H1 (cell line): ENCODE data around the gene C5orf24. TPM values are rescaled to one million over a fixed set of nuclear protein-coding genes. Genes with fewer than 3 reads are reported as not detected.

Experiments used
- CTCF ChIA-PET: fragments of 300-600 bp; sonication (Branson Sonifier 250); formaldehyde crosslinking; loops from one replicate; lab custom pipeline; 2021; ENCODE audit not compliant: partially characterized antibody; lab: Charles Lee
- POLR2A ChIA-PET: fragments of 300-600 bp; sonication (Branson Sonifier 250); formaldehyde crosslinking; loops from one replicate; lab custom pipeline; 2021; ENCODE audit warnings: inconsistent platforms; ENCODE audit not compliant: partially characterized antibody; lab: Charles Lee
- DNase-seq, 2 experiments: peaks; one replicate each; pipeline versions ENCODE4 v3.0.0 to v3.0.0-alpha.2; 2010 to 2022; ENCODE audit warnings: low spot score in 2 of 2, low read depth in 1 of 2, mixed read lengths in 1 of 2
- FAIRE-seq: peaks from 2 replicates; lab custom pipeline; 2011; peaks lifted over from hg19 to GRCh38; lab: Jason Lieb, UNC
- H2AFZ ChIP-seq: 2 replicates; pipeline ENCODE4 v1.8.1; 2012; ENCODE audit warnings: low read length, inconsistent platforms
- H2AK5ac ChIP-seq: 2 replicates; pipeline ENCODE4 v1.6.1; 2013; ENCODE audit warnings: low read depth, low read length
- H2BK120ac ChIP-seq: replicated peaks from 2 replicates; pipeline ENCODE3; 2013; ENCODE audit warnings: low read depth, low read length, inconsistent platforms
- H2BK12ac ChIP-seq: 2 replicates; pipeline ENCODE4 v1.6.1; 2013; ENCODE audit warnings: low read depth, low read length
- H2BK15ac ChIP-seq: 2 replicates; pipeline ENCODE4 v1.6.1; 2013; ENCODE audit warnings: low read length
- H2BK20ac ChIP-seq: 2 replicates; pipeline ENCODE4 v1.6.1; 2013; ENCODE audit warnings: low read length
- H2BK5ac ChIP-seq: 2 replicates; pipeline ENCODE4 v1.6.1; 2013; ENCODE audit warnings: low read depth, low read length
- H3K14ac ChIP-seq: 2 replicates; pipeline ENCODE4 v1.6.1; 2013; ENCODE audit warnings: inconsistent platforms; ENCODE audit not compliant: insufficient read length
- H3K18ac ChIP-seq: 2 replicates; pipeline ENCODE4 v1.6.1; 2013; ENCODE audit warnings: low read length; ENCODE audit errors: extremely low read depth
- H3K23ac ChIP-seq: 2 replicates; pipeline ENCODE4 v1.6.1; 2013; ENCODE audit warnings: inconsistent platforms; ENCODE audit not compliant: insufficient read length
- H3K23me2 ChIP-seq: 2 replicates; pipeline ENCODE4 v1.6.1; 2013; ENCODE audit warnings: low read depth, low read length
- H3K27ac ChIP-seq: 2 replicates; pipeline ENCODE4 v1.6.1; 2011; ENCODE audit warnings: low read depth, low read length, inconsistent platforms
- H3K27me3 ChIP-seq, 4 experiments: replicated peaks in 1 of 4; 1 replicate in 1 of 4; 2 replicates in 3 of 4; pipeline versions ENCODE4 v1.6.1 to v1.8.1; 2011 to 2013; ENCODE audit warnings: low read length in 3 of 4, mild to moderate bottlenecking in 3 of 4, inconsistent platforms in 2 of 4, mixed read lengths in 2 of 4, moderate library complexity in 1 of 4; ENCODE audit not compliant: control insufficient read depth in 3 of 4, insufficient read depth in 3 of 4; ENCODE audit errors: extremely low read depth in 1 of 4
- H3K36me3 ChIP-seq, 4 experiments: 2 replicates each; pipeline versions ENCODE4 v1.6.1 to v1.8.1; 2011 to 2013; ENCODE audit warnings: mild to moderate bottlenecking in 4 of 4, low read length in 3 of 4, moderate library complexity in 2 of 4, control low read depth in 1 of 4, inconsistent platforms in 1 of 4; ENCODE audit not compliant: insufficient read depth in 4 of 4, control insufficient read depth in 2 of 4
- H3K4ac ChIP-seq: replicated peaks from 2 replicates; pipeline ENCODE3; 2013; ENCODE audit warnings: low read length, low read depth, mixed read lengths, inconsistent platforms; ENCODE audit not compliant: insufficient read length
- H3K4me1 ChIP-seq, 4 experiments: replicated peaks in 1 of 4; 1 replicate in 1 of 4; 2 replicates in 3 of 4; pipeline versions ENCODE4 v1.6.1 to v1.8.1; 2011 to 2013; ENCODE audit warnings: low read length in 3 of 4, inconsistent platforms in 2 of 4, mixed read lengths in 1 of 4; ENCODE audit not compliant: insufficient read depth in 4 of 4, control insufficient read depth in 3 of 4
- H3K4me2 ChIP-seq, 2 experiments: 2 replicates each; pipeline versions ENCODE4 v1.6.1 to v1.8.1; 2011 to 2013; ENCODE audit warnings: low read depth in 2 of 2, low read length in 2 of 2, control low read depth in 1 of 2, inconsistent platforms in 1 of 2, mild to moderate bottlenecking in 1 of 2; ENCODE audit not compliant: insufficient read depth in 1 of 2
- H3K4me3 ChIP-seq, 4 experiments: fragments of 200-600, 300-600 bp in 1 of 4; sonication (generic), shearing (Covaris generic), sonication (Bioruptor Twin) in 1 of 4; 2 replicates each; pipeline versions ENCODE4 v1.5.1 to v1.8.1; 2011 to 2016; ENCODE audit warnings: low read length in 4 of 4, low read depth in 3 of 4, control low read depth in 2 of 4, inconsistent platforms in 2 of 4, mild to moderate bottlenecking in 2 of 4, mixed read lengths in 1 of 4, moderate library complexity in 1 of 4; ENCODE audit not compliant: insufficient read depth in 2 of 4; ENCODE audit errors: extremely low read depth in 1 of 4
- H3K56ac ChIP-seq: replicated peaks from 2 replicates; pipeline ENCODE3; 2013; ENCODE audit warnings: low read depth, mild to moderate bottlenecking, mixed read lengths, low read length, inconsistent platforms; ENCODE audit not compliant: insufficient read length
- H3K79me1 ChIP-seq: 2 replicates; pipeline ENCODE4 v1.6.1; 2013; ENCODE audit warnings: low read depth, low read length, control low read depth
- H3K79me2 ChIP-seq, 2 experiments: 2 replicates each; pipeline versions ENCODE4 v1.6.1 to v1.8.1; 2012 to 2013; ENCODE audit warnings: low read length in 2 of 2, mild to moderate bottlenecking in 2 of 2, inconsistent platforms in 1 of 2; ENCODE audit not compliant: insufficient read depth in 2 of 2, control insufficient read depth in 1 of 2
- H3K9ac ChIP-seq, 4 experiments: replicated peaks in 1 of 4; 1 replicate in 1 of 4; 2 replicates in 3 of 4; pipeline versions ENCODE4 v1.6.1 to v1.8.1; 2011 to 2013; ENCODE audit warnings: low read depth in 3 of 4, low read length in 3 of 4, control low read depth in 2 of 4, mild to moderate bottlenecking in 2 of 4, moderate library complexity in 2 of 4, inconsistent platforms in 1 of 4; ENCODE audit errors: extremely low read depth in 1 of 4
- H3K9me3 ChIP-seq, 2 experiments: 2 replicates each; pipeline versions ENCODE4 v1.6.1 to v1.8.1; 2012 to 2013; ENCODE audit warnings: mild to moderate bottlenecking in 2 of 2, moderate library complexity in 2 of 2, control low read depth in 1 of 2, inconsistent platforms in 1 of 2, low read depth in 1 of 2, low read length in 1 of 2, mixed read lengths in 1 of 2; ENCODE audit not compliant: insufficient read depth in 2 of 2
- H4K20me1 ChIP-seq, 2 experiments: replicated peaks in 1 of 2; 2 replicates each; pipeline versions ENCODE3 to v1.8.1; 2011 to 2013; ENCODE audit warnings: inconsistent platforms in 2 of 2, low read length in 2 of 2, mild to moderate bottlenecking in 1 of 2; ENCODE audit not compliant: insufficient read depth in 2 of 2, control insufficient read depth in 1 of 2
- H4K5ac ChIP-seq: 2 replicates; pipeline ENCODE4 v1.6.1; 2013; ENCODE audit warnings: low read length, low read depth, mixed read lengths, inconsistent platforms; ENCODE audit not compliant: insufficient read length
- H4K8ac ChIP-seq: 2 replicates; pipeline ENCODE4 v1.8.0; 2013; ENCODE audit warnings: mild to moderate bottlenecking, moderate library complexity, low read length, inconsistent platforms; ENCODE audit not compliant: insufficient read depth; ENCODE audit errors: extremely low read depth
- H4K91ac ChIP-seq: replicated peaks from 2 replicates; pipeline ENCODE3; 2013; ENCODE audit warnings: low read length, mixed read lengths, inconsistent platforms; ENCODE audit not compliant: insufficient read length
- SUZ12 ChIP-seq: fragments of 200-600 bp; sonication (generic); IDR thresholded peaks from 2 replicates; pipeline ENCODE4 v1.6.1; 2012; ENCODE audit warnings: mild to moderate bottlenecking, inconsistent platforms, low read length, moderate library complexity, mixed read lengths
- WGBS, 2 experiments: shearing (Covaris generic) in 1 of 2; methylation state at CpG; one replicate each; pipeline versions ENCODE4 v1.1.6 to v1.1.7; 2013 to 2015; ENCODE audit warnings: low lambda C conversion rate in 2 of 2, mixed read lengths in 2 of 2, inconsistent platforms in 1 of 2, low coverage in 1 of 2, missing lambda C conversion rate in 1 of 2; ENCODE audit not compliant: insufficient replicate concordance in 2 of 2, insufficient coverage in 1 of 2, insufficient read length in 1 of 2; ENCODE audit errors: extremely low coverage in 1 of 2, missing lambda C conversion rate in 1 of 2; 5-methylcytosine and 5-hydroxymethylcytosine counted together
- polyA plus RNA-seq, 7 experiments: library from polyadenylated mRNA; depleted of rRNA in 3 of 7; stranded (reverse) in 5 of 7; unstranded in 2 of 7; fragments of >200 nt in 5 of 7; fragments of 200-250 nt in 2 of 7; gene quantifications; 1 replicate in 5 of 7; 2 replicates in 1 of 7; 4 replicates in 1 of 7; pipeline versions ENCODE4 v1.2.1 to v1.2.3, GENCODE V29; 2011 to 2013; ENCODE audit warnings: missing spikeins in 2 of 7, mixed read lengths in 2 of 7
- total RNA-seq: library from RNA; stranded (reverse); fragmentation: NEBNext Ultra II Directional; extraction: Animal tissue kit (Norgen Biotek cat#: 25700); gene quantifications from 2 replicates; pipeline ENCODE4 v1.2.1, GENCODE V29; 2021
- TF ChIP-seq, protein P1 (sequence below), 3 experiments: IDR thresholded peaks; 1 replicate in 2 of 3; 2 replicates in 1 of 3; pipeline versions ENCODE4 v1.5.1 to v1.6.1; 2011; ENCODE audit warnings: low read length in 3 of 3, mild to moderate bottlenecking in 3 of 3, inconsistent platforms in 2 of 3, low read depth in 1 of 3, moderate library complexity in 1 of 3; ENCODE audit not compliant: insufficient read depth in 1 of 3; ENCODE audit errors: control extremely low read depth in 1 of 3

Gene C5orf24
- total and polyA plus RNA-seq, 2 of the 8 experiments (the other 6 are each of a cell fraction or from before 2014, with no cell fraction given): 11.1 to 20.2 TPM

DNA sequence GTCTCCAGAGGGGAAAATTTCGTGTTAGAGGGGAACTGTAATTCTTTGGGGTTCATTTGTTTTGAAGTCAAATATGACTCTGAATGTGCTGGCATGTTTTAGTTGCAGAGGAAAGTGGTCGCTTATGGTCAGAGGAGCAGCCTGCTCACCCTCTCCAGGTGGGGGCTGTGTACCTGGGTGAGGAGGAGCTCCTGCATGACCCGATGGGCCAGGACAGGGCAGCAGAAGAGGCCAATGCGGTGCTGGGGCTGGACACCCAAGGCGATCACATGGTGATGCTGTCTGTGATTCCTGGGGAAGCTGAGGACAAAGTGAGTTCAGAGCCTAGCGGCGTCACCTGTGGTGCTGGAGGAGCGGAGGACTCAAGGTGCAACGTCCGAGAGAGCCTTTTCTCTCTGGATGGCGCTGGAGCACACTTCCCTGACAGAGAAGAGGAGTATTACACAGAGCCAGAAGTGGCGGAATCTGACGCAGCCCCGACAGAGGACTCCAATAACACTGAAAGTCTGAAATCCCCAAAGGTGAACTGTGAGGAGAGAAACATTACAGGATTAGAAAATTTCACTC lies 41.9 kb downstream of the C5orf24 start:
- 84% methylated on average over 14 of the region's 14 CpGs; no CpG with 5 or more reads in 1 of the 2 experiments for WGBS, 2 experiments
- no peak overlapping the region for H3K56ac ChIP-seq
- H3K4me1 ChIP-seq: no peaks in the 10 kb centered on the region
- 0 out of 2 replicates have a peak overlapping the region, but pooled peaks have one; percentile 32 for H3K27ac ChIP-seq
- H3K4me3 ChIP-seq: no peak overlapping the region
- POLR2A ChIA-PET: interaction anchor here (0.5 to 1.1 kb wide), 4 partner anchors 13 to 277 kb away, joined by 3 to 8 read pairs (median 4); partner anchors contain the start of genes PCBD2 and TXNDC15
- no peaks in the 10 kb centered on the region; the same call in 1 of the 2 replicates for H3K79me1 ChIP-seq
- H3K23ac ChIP-seq: no peak overlapping the region
- peak overlapping the region; percentile 81; the same call in 1 of the 2 replicates for H4K8ac ChIP-seq
- DNase-seq: no peak
- H3K36me3 ChIP-seq: no peaks in the 10 kb centered on the region
- CTCF ChIA-PET: interaction anchor here (0.6 to 1.3 kb wide), 5 partner anchors 9 to 50 kb away, joined by 3 read pairs; no protein-coding TSS in a partner anchor
- no peak overlapping the region for H4K91ac ChIP-seq
- H3K14ac ChIP-seq: no peak overlapping the region
- H2BK120ac ChIP-seq: no peak overlapping the region
- H3K79me2 ChIP-seq: no peaks in the 10 kb centered on the region; a peak in 1 of 4 replicates
- no peak overlapping the region for H3K4ac ChIP-seq
- H2BK5ac ChIP-seq: no peak overlapping the region
- H3K18ac ChIP-seq: no peak overlapping the region
- H2BK12ac ChIP-seq: no peak overlapping the region
- no peak overlapping the region for H3K9ac ChIP-seq
- no peak overlapping the region for H2BK20ac ChIP-seq
- H3K23me2 ChIP-seq: no peaks in the 10 kb centered on the region
- TF ChIP-seq SUZ12: no peak
- TF ChIP-seq, protein P1, sequence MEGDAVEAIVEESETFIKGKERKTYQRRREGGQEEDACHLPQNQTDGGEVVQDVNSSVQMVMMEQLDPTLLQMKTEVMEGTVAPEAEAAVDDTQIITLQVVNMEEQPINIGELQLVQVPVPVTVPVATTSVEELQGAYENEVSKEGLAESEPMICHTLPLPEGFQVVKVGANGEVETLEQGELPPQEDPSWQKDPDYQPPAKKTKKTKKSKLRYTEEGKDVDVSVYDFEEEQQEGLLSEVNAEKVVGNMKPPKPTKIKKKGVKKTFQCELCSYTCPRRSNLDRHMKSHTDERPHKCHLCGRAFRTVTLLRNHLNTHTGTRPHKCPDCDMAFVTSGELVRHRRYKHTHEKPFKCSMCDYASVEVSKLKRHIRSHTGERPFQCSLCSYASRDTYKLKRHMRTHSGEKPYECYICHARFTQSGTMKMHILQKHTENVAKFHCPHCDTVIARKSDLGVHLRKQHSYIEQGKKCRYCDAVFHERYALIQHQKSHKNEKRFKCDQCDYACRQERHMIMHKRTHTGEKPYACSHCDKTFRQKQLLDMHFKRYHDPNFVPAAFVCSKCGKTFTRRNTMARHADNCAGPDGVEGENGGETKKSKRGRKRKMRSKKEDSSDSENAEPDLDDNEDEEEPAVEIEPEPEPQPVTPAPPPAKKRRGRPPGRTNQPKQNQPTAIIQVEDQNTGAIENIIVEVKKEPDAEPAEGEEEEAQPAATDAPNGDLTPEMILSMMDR (IDR thresholded peaks at IDR 0.05; ENCODE audit: control extremely low read depth in 1 of 3, insufficient read depth in 1 of 3, low read depth in 1 of 3, low read length in 3 of 3): peak in 1 of 3 experiments; percentile 29; a peak in 1 of 4 replicates
- no peak overlapping the region for H2AFZ ChIP-seq
- no peak for FAIRE-seq
- no peaks in the 10 kb centered on the region for H3K9me3 ChIP-seq
- H3K27me3 ChIP-seq: no peaks in the 10 kb centered on the region
- H2BK15ac ChIP-seq: no peak overlapping the region
- H4K20me1 ChIP-seq: no peaks in the 10 kb centered on the region
- H3K4me2 ChIP-seq: no peak overlapping the region
- H4K5ac ChIP-seq: no peak overlapping the region
- no peak overlapping the region for H2AK5ac ChIP-seq
